SK-N-SH treated with all-trans-retinoic acid at 6 μM for 48 hours (cell line): ENCODE measurements around the gene FKBP4.
"Not testable (repeated sequence)": the region's sequence is repeated elsewhere in the genome, so short reads cannot be mapped to it uniquely, and the experiment has no call there.

Source experiments
- ATAC-seq: fragments of 200-7000 bp; cut with Tn5 transposase; 3 replicates; pipeline ENCODE4 v1.9.1; 2020; ENCODE audit warnings: mild to moderate bottlenecking, moderate library complexity
- ARNTL ChIP-seq: fragments of 450-650 bp; formaldehyde crosslinking; IDR thresholded peaks from 2 replicates; pipeline ENCODE4 v1.5.0; 2020; ENCODE audit warnings: low read depth, mild to moderate bottlenecking, moderate library complexity, borderline replicate concordance
- BACH2 ChIP-seq: fragments of 250-450 bp; sonication (Bioruptor Pico); IDR thresholded peaks from 2 replicates; pipeline ENCODE4 v1.9.0; 2021; ENCODE audit warnings: mild to moderate bottlenecking, borderline replicate concordance
- CSDC2 ChIP-seq: fragments of 250-450 bp; sonication (Bioruptor Pico); IDR thresholded peaks from 2 replicates; pipeline ENCODE4 v1.5.0; 2020; ENCODE audit warnings: mild to moderate bottlenecking, moderate library complexity
- ESRRG ChIP-seq: fragments of 250-450 bp; sonication (Bioruptor Pico); IDR thresholded peaks from 2 replicates; pipeline ENCODE4 v1.6.1; 2021; ENCODE audit warnings: mild to moderate bottlenecking
- GLIS3 ChIP-seq: fragments of 250-450 bp; sonication (Bioruptor Pico); IDR thresholded peaks from 2 replicates; pipeline ENCODE4 v1.5.0; 2020; ENCODE audit warnings: mild to moderate bottlenecking, moderate library complexity
- ISL1 ChIP-seq: fragments of 250-450 bp; sonication (Bioruptor Pico); IDR thresholded peaks from 2 replicates; pipeline ENCODE4 v2.1.2; 2022; ENCODE audit warnings: mild to moderate bottlenecking, moderate library complexity
- OSR1 ChIP-seq: fragments of 250-450 bp; sonication (Bioruptor Pico); IDR thresholded peaks from 2 replicates; pipeline ENCODE4 v1.8.0; 2022; ENCODE audit warnings: moderate library complexity, mild to moderate bottlenecking, inconsistent platforms
- PPARA ChIP-seq: fragments of 250-450 bp; sonication (Bioruptor Pico); IDR thresholded peaks from 2 replicates; pipeline ENCODE4 v1.5.0; 2020; ENCODE audit warnings: mild to moderate bottlenecking, borderline replicate concordance
- RARB ChIP-seq: fragments of 250-450 bp; sonication (Bioruptor Pico); IDR thresholded peaks from 2 replicates; pipeline ENCODE4 v1.8.0; 2021; ENCODE audit warnings: mild to moderate bottlenecking, moderate library complexity
- SNAI2 ChIP-seq: fragments of 250-450 bp; sonication (Bioruptor Pico); IDR thresholded peaks from 2 replicates; pipeline ENCODE4 v1.5.0; 2020; ENCODE audit warnings: mild to moderate bottlenecking, moderate library complexity
- TCF4 ChIP-seq: fragments of 250-450 bp; sonication (Bioruptor Pico); IDR thresholded peaks from 2 replicates; pipeline ENCODE4 v1.8.0; 2021; ENCODE audit warnings: mild to moderate bottlenecking, moderate library complexity, borderline replicate concordance
- TOX ChIP-seq: fragments of 250-450 bp; sonication (Bioruptor Pico); IDR thresholded peaks from 2 replicates; pipeline ENCODE4 v1.8.0; 2021; ENCODE audit warnings: mild to moderate bottlenecking, moderate library complexity, borderline replicate concordance
- ZC3H10 ChIP-seq: fragments of 250-450 bp; sonication (Bioruptor Pico); IDR thresholded peaks from 2 replicates; pipeline ENCODE4 v1.5.1; 2021; ENCODE audit warnings: mild to moderate bottlenecking, moderate library complexity
- ZFP30 ChIP-seq: fragments of 450-650 bp; formaldehyde crosslinking; IDR thresholded peaks from 2 replicates; pipeline ENCODE4 v1.5.0; 2022; ENCODE audit warnings: mild to moderate bottlenecking, moderate library complexity
- ZNF565 ChIP-seq: fragments of 450-650 bp; formaldehyde crosslinking; conservative IDR thresholded peaks from 2 replicates; pipeline ENCODE4 v1.5.0; 2020; ENCODE audit warnings: low read depth, mild to moderate bottlenecking, moderate library complexity
- ZNF70 ChIP-seq: fragments of 450-650 bp; formaldehyde crosslinking; IDR thresholded peaks from 2 replicates; pipeline ENCODE4 v1.5.0; 2020; ENCODE audit warnings: mild to moderate bottlenecking, moderate library complexity
- TF ChIP-seq, protein P1 (sequence below): fragments of 250-450 bp; sonication (Bioruptor Pico); IDR thresholded peaks from 2 replicates; pipeline ENCODE4 v1.5.1; 2021; ENCODE audit warnings: mild to moderate bottlenecking, moderate library complexity
- TF ChIP-seq, protein P2 (sequence below): fragments of 250-450 bp; sonication (Bioruptor Pico); IDR thresholded peaks from 2 replicates; pipeline ENCODE4 v1.8.0; 2021; ENCODE audit warnings: low read depth, mild to moderate bottlenecking, moderate library complexity, borderline replicate concordance
- TF ChIP-seq, protein P3 (sequence below): fragments of 250-450 bp; sonication (Bioruptor Pico); IDR thresholded peaks from 2 replicates; pipeline ENCODE4 v1.5.1; 2020; ENCODE audit warnings: low read depth, mild to moderate bottlenecking, moderate library complexity
- TF ChIP-seq, protein P4 (sequence below): fragments of 250-450 bp; sonication (Bioruptor Pico); IDR thresholded peaks from 2 replicates; pipeline ENCODE4 v1.8.0; 2020; ENCODE audit warnings: mild to moderate bottlenecking, moderate library complexity, borderline replicate concordance

Gene FKBP4

DNA sequence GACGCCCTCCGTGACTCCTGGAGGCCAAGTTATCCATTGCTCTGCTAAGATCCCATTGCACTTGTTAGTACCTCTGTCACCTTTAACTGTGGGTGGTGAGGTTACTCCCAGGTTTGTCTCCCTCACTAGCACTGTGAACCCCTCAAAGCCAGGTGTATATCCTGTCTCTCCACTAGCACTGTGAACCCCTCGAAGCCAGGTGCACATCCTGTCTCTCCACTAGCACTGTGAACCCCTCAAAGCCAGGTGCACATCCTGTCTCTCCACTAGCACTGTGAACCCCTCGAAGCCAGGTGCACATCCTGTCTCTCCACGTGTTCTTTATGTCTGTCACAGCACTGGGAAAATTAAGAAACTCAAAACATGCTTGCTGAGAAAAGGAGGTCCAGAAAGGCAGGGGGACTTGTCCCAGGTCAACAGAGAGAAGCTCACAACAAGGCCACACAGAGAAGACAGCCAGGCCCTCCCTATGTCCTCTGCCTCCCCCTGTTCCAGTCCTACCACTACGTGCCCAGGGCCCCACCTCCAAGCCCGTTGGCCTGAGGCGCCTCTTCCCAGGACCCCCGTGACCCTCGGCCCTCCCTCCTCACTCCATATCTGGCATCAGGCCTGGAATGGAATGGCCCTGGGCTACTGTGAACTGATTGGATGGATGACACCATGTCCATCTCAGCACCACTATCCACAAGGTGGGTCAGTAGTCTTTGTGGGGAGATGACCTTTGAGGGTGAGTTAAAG, 26.4 kb upstream of the FKBP4 start (continued):
- no peak for TF ChIP-seq GLIS3 (CRISPR knock-in tag)
- no peak for TF ChIP-seq TOX

DNA sequence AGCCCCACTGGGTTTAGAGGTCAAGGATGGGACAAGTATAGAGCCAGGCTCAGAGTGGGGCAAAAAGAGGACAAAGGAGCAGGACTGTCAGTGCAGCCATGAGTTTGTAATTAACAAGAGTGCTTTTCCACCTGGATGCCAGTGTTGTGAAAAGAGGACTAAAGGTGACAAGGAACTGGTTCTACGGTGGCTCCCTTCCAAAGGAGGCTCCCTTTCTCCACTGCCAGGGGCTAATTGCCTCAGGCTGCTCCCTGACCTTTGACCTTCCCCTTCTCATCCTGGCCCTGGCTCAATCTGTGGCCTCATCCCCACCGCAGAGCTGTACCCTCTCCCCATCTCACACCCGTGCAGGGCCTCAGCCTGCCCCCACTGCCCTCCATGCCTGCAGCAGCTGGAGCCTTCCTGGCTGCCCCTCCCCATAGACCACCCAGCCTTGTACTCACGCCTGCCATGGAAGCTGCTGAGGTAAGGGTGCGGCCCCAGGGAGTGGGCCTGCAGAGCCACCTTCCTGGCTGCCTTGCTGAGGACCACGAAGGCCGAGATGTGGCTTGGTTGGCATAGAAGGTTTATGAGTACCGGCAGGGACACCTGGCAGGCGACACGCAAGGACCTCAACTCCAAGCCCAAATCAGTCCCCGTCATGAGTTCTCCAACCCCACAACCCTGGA, 24.8 kb upstream of the FKBP4 start:
- TF ChIP-seq RARB (no peak), ZNF565 (CRISPR knock-in tag) (no peak), ZC3H10 (CRISPR knock-in tag) (no peak), ZNF70 (no peak), ESRRG (CRISPR knock-in tag) (no peak), OSR1 (CRISPR knock-in tag) (no peak), ZFP30 (CRISPR knock-in tag) (no peak), TCF4 (CRISPR knock-in tag) (no peak), ISL1 (CRISPR knock-in tag) (no peak), BACH2 (CRISPR knock-in tag) (no peak)
- TF ChIP-seq, protein P1, sequence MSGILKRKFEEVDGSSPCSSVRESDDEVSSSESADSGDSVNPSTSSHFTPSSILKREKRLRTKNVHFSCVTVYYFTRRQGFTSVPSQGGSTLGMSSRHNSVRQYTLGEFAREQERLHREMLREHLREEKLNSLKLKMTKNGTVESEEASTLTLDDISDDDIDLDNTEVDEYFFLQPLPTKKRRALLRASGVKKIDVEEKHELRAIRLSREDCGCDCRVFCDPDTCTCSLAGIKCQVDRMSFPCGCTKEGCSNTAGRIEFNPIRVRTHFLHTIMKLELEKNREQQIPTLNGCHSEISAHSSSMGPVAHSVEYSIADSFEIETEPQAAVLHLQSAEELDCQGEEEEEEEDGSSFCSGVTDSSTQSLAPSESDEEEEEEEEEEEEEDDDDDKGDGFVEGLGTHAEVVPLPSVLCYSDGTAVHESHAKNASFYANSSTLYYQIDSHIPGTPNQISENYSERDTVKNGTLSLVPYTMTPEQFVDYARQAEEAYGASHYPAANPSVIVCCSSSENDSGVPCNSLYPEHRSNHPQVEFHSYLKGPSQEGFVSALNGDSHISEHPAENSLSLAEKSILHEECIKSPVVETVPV: no peak
- TF ChIP-seq, protein P2, sequence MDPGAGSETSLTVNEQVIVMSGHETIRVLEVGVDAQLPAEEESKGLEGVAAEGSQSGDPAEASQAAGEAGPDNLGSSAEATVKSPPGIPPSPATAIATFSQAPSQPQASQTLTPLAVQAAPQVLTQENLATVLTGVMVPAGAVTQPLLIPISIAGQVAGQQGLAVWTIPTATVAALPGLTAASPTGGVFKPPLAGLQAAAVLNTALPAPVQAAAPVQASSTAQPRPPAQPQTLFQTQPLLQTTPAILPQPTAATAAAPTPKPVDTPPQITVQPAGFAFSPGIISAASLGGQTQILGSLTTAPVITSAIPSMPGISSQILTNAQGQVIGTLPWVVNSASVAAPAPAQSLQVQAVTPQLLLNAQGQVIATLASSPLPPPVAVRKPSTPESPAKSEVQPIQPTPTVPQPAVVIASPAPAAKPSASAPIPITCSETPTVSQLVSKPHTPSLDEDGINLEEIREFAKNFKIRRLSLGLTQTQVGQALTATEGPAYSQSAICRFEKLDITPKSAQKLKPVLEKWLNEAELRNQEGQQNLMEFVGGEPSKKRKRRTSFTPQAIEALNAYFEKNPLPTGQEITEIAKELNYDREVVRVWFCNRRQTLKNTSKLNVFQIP: no peak
- ATAC-seq: no peak

DNA sequence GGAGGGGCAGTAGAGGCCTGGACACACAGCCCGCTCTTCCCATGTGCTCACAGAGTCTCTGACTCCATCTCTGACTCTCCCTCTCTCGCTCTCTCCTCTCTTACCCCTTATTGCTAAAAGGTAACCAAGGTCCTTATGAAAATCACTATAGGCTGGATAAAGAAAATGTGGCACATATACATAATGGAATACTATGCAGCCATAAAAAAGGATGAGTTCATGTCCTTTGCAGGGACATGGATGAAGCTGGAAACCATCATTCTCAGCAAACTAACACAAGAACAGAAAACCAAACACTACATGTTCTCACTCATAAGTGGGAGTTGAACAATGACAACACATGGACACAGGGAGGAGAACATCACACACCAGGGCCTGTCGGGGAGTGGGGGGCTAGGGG, 24.2 kb upstream of the FKBP4 start:
- not testable (repeated sequence) for ATAC-seq

DNA sequence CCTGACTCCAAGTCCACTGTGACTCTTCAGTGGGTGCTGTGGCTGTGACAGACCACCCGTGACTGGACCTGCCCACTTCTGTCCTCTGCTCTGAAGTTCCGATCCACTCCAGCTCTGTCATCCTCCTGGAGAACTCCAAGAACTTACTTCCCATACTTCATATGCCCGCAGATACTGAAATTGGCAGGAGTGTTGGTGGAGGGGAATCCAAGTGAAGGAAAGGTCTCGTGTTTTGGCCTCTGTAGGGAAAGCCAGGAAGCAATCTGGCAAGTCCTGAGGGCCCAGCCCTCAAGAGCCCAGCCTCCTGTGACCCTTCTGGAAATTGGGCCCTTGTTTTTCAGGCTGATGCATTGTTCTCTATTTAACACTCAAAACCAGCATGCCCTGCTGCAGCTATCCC, 22.4 kb upstream of the FKBP4 start:
- TF ChIP-seq ZFP30 (CRISPR knock-in tag) (no peak), BACH2 (CRISPR knock-in tag) (no peak), ZNF565 (CRISPR knock-in tag) (no peak), SNAI2 (CRISPR knock-in tag) (no peak), CSDC2 (CRISPR knock-in tag) (no peak), GLIS3 (CRISPR knock-in tag) (no peak), ZC3H10 (CRISPR knock-in tag) (no peak), OSR1 (CRISPR knock-in tag) (no peak), ARNTL (CRISPR knock-in tag) (no peak), TOX (no peak), ZNF70 (no peak), PPARA (CRISPR knock-in tag) (no peak), TCF4 (CRISPR knock-in tag) (no peak), RARB (no peak)
- TF ChIP-seq, protein P1: no peak
- TF ChIP-seq, protein P3, sequence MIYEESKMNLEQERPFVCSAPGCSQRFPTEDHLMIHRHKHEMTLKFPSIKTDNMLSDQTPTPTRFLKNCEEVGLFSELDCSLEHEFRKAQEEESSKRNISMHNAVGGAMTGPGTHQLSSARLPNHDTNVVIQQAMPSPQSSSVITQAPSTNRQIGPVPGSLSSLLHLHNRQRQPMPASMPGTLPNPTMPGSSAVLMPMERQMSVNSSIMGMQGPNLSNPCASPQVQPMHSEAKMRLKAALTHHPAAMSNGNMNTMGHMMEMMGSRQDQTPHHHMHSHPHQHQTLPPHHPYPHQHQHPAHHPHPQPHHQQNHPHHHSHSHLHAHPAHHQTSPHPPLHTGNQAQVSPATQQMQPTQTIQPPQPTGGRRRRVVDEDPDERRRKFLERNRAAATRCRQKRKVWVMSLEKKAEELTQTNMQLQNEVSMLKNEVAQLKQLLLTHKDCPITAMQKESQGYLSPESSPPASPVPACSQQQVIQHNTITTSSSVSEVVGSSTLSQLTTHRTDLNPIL (CRISPR knock-in tag): no peak
- TF ChIP-seq, protein P2: no peak
- TF ChIP-seq, protein P4, sequence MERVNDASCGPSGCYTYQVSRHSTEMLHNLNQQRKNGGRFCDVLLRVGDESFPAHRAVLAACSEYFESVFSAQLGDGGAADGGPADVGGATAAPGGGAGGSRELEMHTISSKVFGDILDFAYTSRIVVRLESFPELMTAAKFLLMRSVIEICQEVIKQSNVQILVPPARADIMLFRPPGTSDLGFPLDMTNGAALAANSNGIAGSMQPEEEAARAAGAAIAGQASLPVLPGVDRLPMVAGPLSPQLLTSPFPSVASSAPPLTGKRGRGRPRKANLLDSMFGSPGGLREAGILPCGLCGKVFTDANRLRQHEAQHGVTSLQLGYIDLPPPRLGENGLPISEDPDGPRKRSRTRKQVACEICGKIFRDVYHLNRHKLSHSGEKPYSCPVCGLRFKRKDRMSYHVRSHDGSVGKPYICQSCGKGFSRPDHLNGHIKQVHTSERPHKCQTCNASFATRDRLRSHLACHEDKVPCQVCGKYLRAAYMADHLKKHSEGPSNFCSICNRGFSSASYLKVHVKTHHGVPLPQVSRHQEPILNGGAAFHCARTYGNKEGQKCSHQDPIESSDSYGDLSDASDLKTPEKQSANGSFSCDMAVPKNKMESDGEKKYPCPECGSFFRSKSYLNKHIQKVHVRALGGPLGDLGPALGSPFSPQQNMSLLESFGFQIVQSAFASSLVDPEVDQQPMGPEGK (CRISPR knock-in tag): no peak
- ATAC-seq: no peak
